ENCODE data around the gene SORCS2. TPM values are rescaled to one million over a fixed set of nuclear protein-coding genes. Genes with fewer than 3 reads are reported as not detected.

SORCS2 gene
- total RNA-seq, 1 donor from 2014 or later: 10.9 TPM

- no peak for DNase-seq (ENCODE audit: low spot score)
- H3K4me3 Mint-ChIP-seq (ENCODE audit: unreplicated experiment): no peak overlapping the region
- TF ChIP-seq CTCF (IDR thresholded peaks at IDR 0.05): no peak
- peaks cover 9% of the 10 kb centered on the region for H3K27me3 Mint-ChIP-seq (ENCODE audit: low read depth)
- peaks cover 8% of the 10 kb centered on the region for H3K9me3 Mint-ChIP-seq (ENCODE audit: low read depth)
- no peak overlapping the region for H3K27ac Mint-ChIP-seq (ENCODE audit: unreplicated experiment)
- H3K36me3 Mint-ChIP-seq (ENCODE audit: low read depth): peaks cover 5% of the 10 kb centered on the region
- H3K4me1 Mint-ChIP-seq (ENCODE audit: low read depth): no peaks in the 10 kb centered on the region
Observed at GRCh38 chr4:7179158-7179557, 13.2 kb upstream of the SORCS2 start.

GRCh38 chr4:7180938-7181337, 11.4 kb upstream of the SORCS2 start:
- no peak for TF ChIP-seq CTCF (IDR thresholded peaks at IDR 0.05)
- no peak for DNase-seq (ENCODE audit: low spot score)
- Mint-ChIP-seq H3K4me1 (ENCODE audit: low read depth) (no peaks in the 10 kb centered on the region), H3K27ac (ENCODE audit: unreplicated experiment) (no peak overlapping the region), H3K4me3 (ENCODE audit: unreplicated experiment) (no peak overlapping the region), H3K27me3 (ENCODE audit: low read depth) (peaks cover 9% of the 10 kb centered on the region), H3K36me3 (ENCODE audit: low read depth) (peaks cover 5% of the 10 kb centered on the region), H3K9me3 (ENCODE audit: low read depth) (peaks cover 8% of the 10 kb centered on the region)

- Mint-ChIP-seq H3K27ac (ENCODE audit: unreplicated experiment) (no peak overlapping the region), H3K27me3 (ENCODE audit: low read depth) (peaks cover 15% of the 10 kb centered on the region), H3K9me3 (ENCODE audit: low read depth) (peaks cover 8% of the 10 kb centered on the region), H3K4me1 (ENCODE audit: low read depth) (no peaks in the 10 kb centered on the region), H3K36me3 (ENCODE audit: low read depth) (peaks cover 5% of the 10 kb centered on the region), H3K4me3 (ENCODE audit: unreplicated experiment) (no peak overlapping the region)
- DNase-seq (ENCODE audit: low spot score): no peak
- TF ChIP-seq CTCF (IDR thresholded peaks at IDR 0.05): no peak
Observed at GRCh38 chr4:7182616-7183015, 9.7 kb upstream of the SORCS2 start.

GRCh38 chr4:7183161-7183560, 9.2 kb upstream of the SORCS2 start:
- Mint-ChIP-seq H3K36me3 (ENCODE audit: low read depth) (peaks cover 5% of the 10 kb centered on the region), H3K27me3 (ENCODE audit: low read depth) (peaks cover 18% of the 10 kb centered on the region), H3K4me1 (ENCODE audit: low read depth) (no peaks in the 10 kb centered on the region), H3K9me3 (ENCODE audit: low read depth) (peaks cover 8% of the 10 kb centered on the region), H3K27ac (ENCODE audit: unreplicated experiment) (no peak overlapping the region), H3K4me3 (ENCODE audit: unreplicated experiment) (no peak overlapping the region)
- no peak for DNase-seq (ENCODE audit: low spot score)
- TF ChIP-seq CTCF (IDR thresholded peaks at IDR 0.05): no peak

GRCh38 chr4:7183780-7184460, 8.4 kb upstream of the SORCS2 start:
- peaks cover 8% of the 10 kb centered on the region for H3K9me3 Mint-ChIP-seq (ENCODE audit: low read depth)

More at GRCh38 chr4:7183780-7184460, 8.4 kb upstream of the SORCS2 start:
- Mint-ChIP-seq H3K36me3 (ENCODE audit: low read depth) (peaks cover 5% of the 10 kb centered on the region), H3K4me1 (ENCODE audit: low read depth) (no peaks in the 10 kb centered on the region), H3K27ac (ENCODE audit: unreplicated experiment) (no peak overlapping the region), H3K4me3 (ENCODE audit: unreplicated experiment) (no peak overlapping the region), H3K27me3 (ENCODE audit: low read depth) (peaks cover 26% of the 10 kb centered on the region)
- no peak for TF ChIP-seq CTCF (IDR thresholded peaks at IDR 0.05)
- DNase-seq (ENCODE audit: low spot score): no peak

Data from chondrocyte (in vitro differentiated cells).